MCF 10A (cell line): ENCODE results near the gene PCDHA4. TPM values are rescaled to one million over a fixed set of nuclear protein-coding genes. Genes with fewer than 3 reads are reported as not detected.
"Not testable (repeated sequence)": the region's sequence is repeated elsewhere in the genome, so short reads cannot be mapped to it uniquely, and the experiment has no call there.

ENCODE experiments used
- BruUV-seq: library from RNA; stranded (reverse); fragments of 400-500 nt; replicated peaks from 2 replicates; lab custom pipeline; 2021; lab: Mats Ljungman, UMichigan
- CTCF ChIA-PET: fragments of 300-600 bp; sonication (Branson Sonifier 250); formaldehyde crosslinking; extraction: SDS; loops from one replicate; lab custom pipeline; 2021; ENCODE audit warnings: antibody characterized with exemption, inconsistent platforms; lab: Yijun Ruan, JAX
- POLR2A ChIA-PET: fragments of 300-600, 350-650 bp; sonication (Branson Sonifier 250); formaldehyde crosslinking; extraction: SDS; loops from one replicate; lab custom pipeline; 2020; ENCODE audit warnings: antibody characterized with exemption, inconsistent platforms; lab: Yijun Ruan, JAX
- DNase-seq: peaks from one replicate; pipeline ENCODE4 v3.0.0-alpha.2; 2018; ENCODE audit not compliant: unreplicated experiment
- H3K27ac Mint-ChIP-seq: one replicate; pipeline ENCODE4 v1.8.0; 2022; ENCODE audit warnings: mild to moderate bottlenecking, low read depth, mixed read lengths; ENCODE audit not compliant: unreplicated experiment
- H3K27me3 Mint-ChIP-seq: one replicate; pipeline ENCODE4 v1.8.0; 2022; ENCODE audit warnings: mixed read lengths; ENCODE audit not compliant: insufficient read depth, unreplicated experiment
- H3K36me3 Mint-ChIP-seq: one replicate; pipeline ENCODE4 v1.8.0; 2022; ENCODE audit warnings: mild to moderate bottlenecking, moderate library complexity, mixed read lengths; ENCODE audit not compliant: insufficient read depth, unreplicated experiment
- H3K4me1 Mint-ChIP-seq: one replicate; pipeline ENCODE4 v1.8.0; 2022; ENCODE audit warnings: mixed read lengths; ENCODE audit not compliant: insufficient read depth, unreplicated experiment
- H3K4me3 Mint-ChIP-seq: one replicate; pipeline ENCODE4 v1.8.0; 2022; ENCODE audit warnings: mild to moderate bottlenecking, moderate library complexity, mixed read lengths; ENCODE audit not compliant: unreplicated experiment
- H3K9me3 Mint-ChIP-seq: one replicate; pipeline ENCODE4 v1.8.0; 2022; ENCODE audit warnings: mixed read lengths; ENCODE audit not compliant: unreplicated experiment
- CTCF ChIP-seq: fragments of 200-600 bp; IDR thresholded peaks from one replicate; pipeline ENCODE4 v1.8.0; 2022; ENCODE audit warnings: antibody characterized with exemption, mild to moderate bottlenecking; ENCODE audit not compliant: unreplicated experiment
- intact Hi-C: fragments of 100-400 bp; cut with micrococcal nuclease; formaldehyde crosslinking; loops from 2 replicates; pipeline ENCODE4 v1.14.1; 2022
- total RNA-seq: library from RNA; stranded (reverse); gene quantifications from 2 replicates; pipeline ENCODE4 v1.2.3, GENCODE V29; 2022

PCDHA4 gene
- total RNA-seq, 1 experiment from 2014 or later: 0.16 TPM

- POLR2A ChIA-PET: no interaction called here
- intact Hi-C loops: no loop called here
- Mint-ChIP-seq H3K27me3 (no peaks in the 10 kb centered on the region), H3K27ac (no peak overlapping the region), H3K36me3 (no peaks in the 10 kb centered on the region), H3K4me1 (no peaks in the 10 kb centered on the region), H3K9me3 (peaks cover 66% of the 10 kb centered on the region), H3K4me3 (no peak overlapping the region)
- DNase-seq: no peak
- CTCF ChIA-PET: interaction anchor here (1.1 kb wide), 1 partner anchor 25 kb away, joined by 4 read pairs; no protein-coding TSS in a partner anchor
- TF ChIP-seq CTCF: no peak
- BruUV-seq: no TSS peak
Measured at GRCh38 chr5:140780512-140780911, 26.4 kb upstream of the PCDHA4 start.

GRCh38 chr5:140785905-140786686 lies 20.8 kb upstream of the PCDHA4 start, which contains the start of gene PCDHA1:
PCDHA1 (plus strand) TSS chr5:140786140.
- POLR2A ChIA-PET: no interaction called here
- peaks cover 5% of the 10 kb centered on the region for H3K36me3 Mint-ChIP-seq
- intact Hi-C loops: no loop called here
- H3K4me1 Mint-ChIP-seq: no peaks in the 10 kb centered on the region
- H3K27me3 Mint-ChIP-seq: no peaks in the 10 kb centered on the region
- H3K9me3 Mint-ChIP-seq: peaks cover 36% of the 10 kb centered on the region
- CTCF ChIA-PET: interaction anchor here (0.6 to 1.8 kb wide), 3 partner anchors 21 to 72 kb away, joined by 3 to 7 read pairs (median 4); partner anchors contain the start of gene PCDHA4
- peak; percentile 51 for DNase-seq
- H3K27ac Mint-ChIP-seq: no peak within 1 kb of the TSS
- no peak for TF ChIP-seq CTCF
- H3K4me3 Mint-ChIP-seq: peak within 1 kb of the TSS; percentile 42
- no TSS peak for BruUV-seq

- BruUV-seq, H3K36me3 Mint-ChIP-seq, intact Hi-C loops, POLR2A ChIA-PET, H3K4me3 Mint-ChIP-seq, H3K27ac Mint-ChIP-seq, H3K4me1 Mint-ChIP-seq, H3K27me3 Mint-ChIP-seq, DNase-seq: not testable (repeated sequence)
- CTCF ChIA-PET: interaction anchor here (1.8 kb wide), 1 partner anchor 20 kb away, joined by 7 read pairs; the partner anchor contains the start of gene PCDHA4
- peaks cover 30% of the 10 kb centered on the region for H3K9me3 Mint-ChIP-seq
Measured at GRCh38 chr5:140787422-140787821, 19.4 kb upstream of the PCDHA4 start.

- H3K9me3 Mint-ChIP-seq: peaks cover 29% of the 10 kb centered on the region
- BruUV-seq, intact Hi-C loops, H3K27me3 Mint-ChIP-seq, H3K27ac Mint-ChIP-seq, DNase-seq, POLR2A ChIA-PET, H3K4me1 Mint-ChIP-seq, H3K36me3 Mint-ChIP-seq, H3K4me3 Mint-ChIP-seq: not testable (repeated sequence)
- CTCF ChIA-PET: interaction anchor here (0.5 to 0.6 kb wide), 3 partner anchors 9 to 727 kb away, joined by 3 read pairs; no protein-coding TSS in a partner anchor
Measured at GRCh38 chr5:140787849-140788504, 18.9 kb upstream of the PCDHA4 start.

GRCh38 chr5:140791089-140791488 lies 15.8 kb upstream of the PCDHA4 start:
- Mint-ChIP-seq H3K27me3 (no peaks in the 10 kb centered on the region), H3K9me3 (peaks cover 18% of the 10 kb centered on the region), H3K4me3 (no peak overlapping the region), H3K27ac (no peak overlapping the region), H3K36me3 (peaks cover under 1% of the 10 kb centered on the region), H3K4me1 (no peaks in the 10 kb centered on the region)
- POLR2A ChIA-PET: no interaction called here
- TF ChIP-seq CTCF: no peak
- BruUV-seq: no TSS peak
- intact Hi-C loops: no loop called here
- CTCF ChIA-PET: no interaction called here
- peak; percentile 36 for DNase-seq
